Suprapubic skin (tissue), 4 donors: Measurements from ENCODE around the gene NIPAL3.

Source experiments
- EP300 ChIP-seq: sonication (generic); formaldehyde crosslinking; IDR thresholded peaks from one replicate; pipeline ENCODE4 v1.6.1; 2017; ENCODE audit warnings: antibody characterized with exemption
- POLR2A ChIP-seq, 2 donors: fragments of 450-650 bp; IDR thresholded peaks; one replicate each; pipeline ENCODE4 v1.6.1; 2017; ENCODE audit warnings: antibody characterized with exemption in 2 of 2, mild to moderate bottlenecking in 2 of 2, moderate library complexity in 2 of 2
- POLR2AphosphoS5 ChIP-seq, 3 donors: sonication (generic); formaldehyde crosslinking; IDR thresholded peaks; one replicate each; pipeline ENCODE4 v1.6.1; 2017; ENCODE audit warnings: antibody characterized with exemption in 3 of 3
- TF ChIP-seq, protein P1 (sequence below), 2 donors: fragments of 200-600 bp in 1 of 2; fragments of 450-650 bp in 1 of 2; sonication (generic) in 1 of 2; IDR thresholded peaks; one replicate each; pipeline ENCODE4 v1.5.1; 2016 to 2019; ENCODE audit warnings: antibody characterized with exemption in 2 of 2, mild to moderate bottlenecking in 1 of 2, moderate library complexity in 1 of 2

DNA sequence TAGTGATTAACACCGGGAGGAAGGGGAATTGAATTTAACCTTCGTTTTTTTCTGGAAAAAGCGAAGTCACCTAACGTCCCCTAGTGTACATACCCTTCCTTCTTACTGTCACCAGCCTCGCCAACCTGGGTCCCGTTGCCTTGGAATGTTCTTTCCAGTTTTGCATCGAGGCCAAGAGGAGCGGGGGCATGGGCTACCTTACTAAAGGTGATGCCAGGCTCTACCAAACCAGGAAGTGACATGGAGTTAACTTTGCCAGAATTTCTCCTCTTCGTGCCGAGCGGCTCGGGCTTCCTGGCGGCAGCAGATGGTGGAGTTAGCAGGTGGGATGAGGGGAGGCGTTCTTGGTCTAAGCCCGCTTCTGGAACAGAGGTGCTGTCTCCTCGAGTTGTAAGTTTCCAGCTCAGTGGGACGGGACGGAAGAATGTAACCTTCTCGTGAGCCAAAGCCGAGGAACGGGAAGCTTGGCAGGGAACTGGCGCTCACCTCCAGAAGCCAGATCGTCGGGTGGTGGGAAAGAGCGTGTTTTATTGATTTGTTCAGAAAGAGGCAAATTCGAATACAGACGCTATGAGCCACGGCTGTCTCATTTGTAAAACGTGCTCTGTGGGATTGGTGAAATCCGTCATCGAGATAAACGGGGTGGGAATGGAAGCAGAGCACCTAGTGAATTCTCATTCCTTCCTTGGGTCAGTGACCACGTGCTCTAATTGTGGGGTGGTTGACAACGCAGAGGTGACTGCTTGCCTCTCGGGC is 486 bp downstream of the NIPAL3 start:
- TF ChIP-seq POLR2AphosphoS5 (IDR thresholded peaks at IDR 0.05) (no peak), POLR2A (IDR thresholded peaks at IDR 0.05) (no peak), EP300 (no peak)
- TF ChIP-seq, protein P1, sequence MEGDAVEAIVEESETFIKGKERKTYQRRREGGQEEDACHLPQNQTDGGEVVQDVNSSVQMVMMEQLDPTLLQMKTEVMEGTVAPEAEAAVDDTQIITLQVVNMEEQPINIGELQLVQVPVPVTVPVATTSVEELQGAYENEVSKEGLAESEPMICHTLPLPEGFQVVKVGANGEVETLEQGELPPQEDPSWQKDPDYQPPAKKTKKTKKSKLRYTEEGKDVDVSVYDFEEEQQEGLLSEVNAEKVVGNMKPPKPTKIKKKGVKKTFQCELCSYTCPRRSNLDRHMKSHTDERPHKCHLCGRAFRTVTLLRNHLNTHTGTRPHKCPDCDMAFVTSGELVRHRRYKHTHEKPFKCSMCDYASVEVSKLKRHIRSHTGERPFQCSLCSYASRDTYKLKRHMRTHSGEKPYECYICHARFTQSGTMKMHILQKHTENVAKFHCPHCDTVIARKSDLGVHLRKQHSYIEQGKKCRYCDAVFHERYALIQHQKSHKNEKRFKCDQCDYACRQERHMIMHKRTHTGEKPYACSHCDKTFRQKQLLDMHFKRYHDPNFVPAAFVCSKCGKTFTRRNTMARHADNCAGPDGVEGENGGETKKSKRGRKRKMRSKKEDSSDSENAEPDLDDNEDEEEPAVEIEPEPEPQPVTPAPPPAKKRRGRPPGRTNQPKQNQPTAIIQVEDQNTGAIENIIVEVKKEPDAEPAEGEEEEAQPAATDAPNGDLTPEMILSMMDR (IDR thresholded peaks at IDR 0.05): no peak
